Ammon's horn (tissue), 1 donor: ENCODE measurements around the gene USP31.

Experiments
- DNase-seq: peaks from one replicate; pipeline ENCODE4 v3.0.0-alpha.2; 2016; ENCODE audit warnings: low spot score

Gene USP31

DNA sequence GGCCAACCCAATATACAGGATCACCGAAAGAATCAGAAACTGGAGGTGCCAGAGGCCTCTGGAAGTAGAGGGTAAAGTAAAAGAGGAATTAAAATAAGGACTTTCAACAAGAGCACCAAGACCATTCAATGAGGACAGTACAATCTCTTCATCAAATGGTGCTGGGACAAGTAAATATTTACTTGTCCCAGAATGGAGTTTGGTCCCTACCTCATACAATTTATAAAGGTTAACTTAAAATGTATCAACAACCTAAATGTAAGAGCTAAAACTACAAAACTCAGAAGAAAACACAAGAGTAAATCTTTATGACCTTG is 56.5 kb downstream of the USP31 start:
- no peak for DNase-seq

- no peak for DNase-seq
Observed at GRCh38 chr16:23092072-23092800, 57.0 kb downstream of the USP31 start.

- no peak for DNase-seq
Observed at GRCh38 chr16:23089111-23089510, 60.1 kb downstream of the USP31 start.

DNA sequence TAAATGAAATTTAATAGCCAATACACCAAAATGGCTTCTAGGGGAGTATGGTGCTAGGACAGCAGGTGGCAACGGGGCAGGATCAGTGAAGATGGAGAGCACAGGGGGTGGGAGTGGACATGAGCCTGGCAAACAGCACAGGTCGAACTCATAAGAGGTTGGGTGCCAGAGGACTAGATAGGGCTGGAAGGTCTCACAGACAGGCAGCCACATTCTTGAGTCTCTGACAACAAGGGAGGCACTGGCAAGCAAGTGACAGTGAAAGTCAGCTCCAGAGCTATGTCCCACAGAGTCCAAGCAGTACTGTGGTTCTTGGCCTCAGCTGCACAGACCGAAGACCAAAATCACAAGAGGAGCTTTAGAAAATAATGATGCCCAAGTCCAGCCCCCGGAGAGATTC is 61.2 kb downstream of the USP31 start:
- DNase-seq, result no peak

- no peak for DNase-seq
Observed at GRCh38 chr16:23085949-23086348, 63.3 kb downstream of the USP31 start.

DNA sequence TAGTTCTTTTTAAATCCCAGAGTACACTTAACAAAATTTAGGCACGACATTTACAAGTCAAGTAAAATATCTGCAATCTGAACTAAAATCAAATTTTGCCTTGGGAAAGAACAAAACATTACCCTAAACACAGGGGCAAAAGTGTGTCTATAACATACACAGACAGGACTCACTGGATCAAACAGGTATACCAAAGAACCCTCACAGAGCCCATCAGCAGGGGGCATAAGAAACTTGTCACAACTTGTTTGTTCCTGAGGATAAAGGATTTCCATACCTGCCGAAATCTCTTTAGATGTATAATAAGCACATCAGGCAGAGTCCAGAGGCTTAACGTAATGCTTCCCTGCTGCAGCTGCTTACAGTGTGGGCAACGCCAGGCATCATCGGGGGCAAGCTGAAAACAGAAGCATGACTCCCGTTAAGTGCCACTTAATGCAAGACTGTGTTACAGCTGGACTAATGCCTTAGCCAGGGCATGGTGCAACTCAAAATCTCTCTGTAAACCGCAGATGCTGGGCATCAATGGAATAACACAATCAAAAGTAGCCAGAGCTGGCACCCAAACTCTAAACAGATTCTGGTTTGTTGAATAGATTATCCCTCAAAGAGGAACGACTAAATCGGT is 67.0 kb downstream of the USP31 start:
- peak; percentile 21 for DNase-seq

- DNase-seq, result no peak
Observed at GRCh38 chr16:23081675-23082119, 67.6 kb downstream of the USP31 start.

- no peak for DNase-seq
Observed at GRCh38 chr16:23080747-23081146, 68.5 kb downstream of the USP31 start.

DNA sequence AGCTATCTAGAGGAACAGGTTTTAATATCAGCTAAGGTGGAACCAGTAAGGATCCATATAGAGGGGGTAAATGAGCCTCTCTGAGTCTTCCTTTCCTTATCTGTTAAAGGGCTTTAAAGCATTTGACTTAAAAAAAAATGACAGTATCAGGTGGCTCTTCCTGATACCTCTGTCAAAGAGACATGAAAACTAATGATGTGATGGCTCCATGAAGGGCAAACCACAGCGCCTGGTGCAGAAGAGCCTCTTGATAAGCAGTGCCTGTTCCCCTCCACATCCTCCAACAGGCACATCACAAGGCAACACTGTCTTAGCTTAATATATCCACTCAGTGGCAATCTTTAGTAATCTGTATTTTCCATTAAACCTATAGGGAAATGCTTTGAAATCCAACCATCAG is 68.9 kb downstream of the USP31 start:
- DNase-seq, result no peak

- DNase-seq, result no peak
Observed at GRCh38 chr16:23079675-23080301, 69.5 kb downstream of the USP31 start.

DNA sequence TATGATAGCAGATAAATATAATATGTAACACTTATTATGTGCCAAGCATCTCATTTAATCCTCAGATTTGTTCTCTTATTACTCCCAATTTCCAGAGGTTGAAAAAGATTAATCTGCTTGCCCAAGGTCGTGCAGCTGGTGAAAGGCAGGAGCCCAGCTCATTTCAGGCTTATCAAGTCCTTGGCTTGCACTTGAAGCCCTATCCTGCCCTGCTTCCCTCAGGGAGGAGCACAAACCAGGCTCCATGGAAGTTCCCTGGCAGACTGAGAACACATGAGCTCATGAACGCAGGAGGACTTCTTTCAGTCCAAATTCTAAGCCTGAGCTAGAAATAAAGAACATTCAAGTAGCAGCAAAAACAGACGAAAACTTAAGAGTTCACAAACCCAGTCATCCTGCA is 74.8 kb downstream of the USP31 start:
- no peak for DNase-seq

GRCh38 chr16:23072769-23073549 is 76.3 kb downstream of the USP31 start:
- DNase-seq, result no peak

DNA sequence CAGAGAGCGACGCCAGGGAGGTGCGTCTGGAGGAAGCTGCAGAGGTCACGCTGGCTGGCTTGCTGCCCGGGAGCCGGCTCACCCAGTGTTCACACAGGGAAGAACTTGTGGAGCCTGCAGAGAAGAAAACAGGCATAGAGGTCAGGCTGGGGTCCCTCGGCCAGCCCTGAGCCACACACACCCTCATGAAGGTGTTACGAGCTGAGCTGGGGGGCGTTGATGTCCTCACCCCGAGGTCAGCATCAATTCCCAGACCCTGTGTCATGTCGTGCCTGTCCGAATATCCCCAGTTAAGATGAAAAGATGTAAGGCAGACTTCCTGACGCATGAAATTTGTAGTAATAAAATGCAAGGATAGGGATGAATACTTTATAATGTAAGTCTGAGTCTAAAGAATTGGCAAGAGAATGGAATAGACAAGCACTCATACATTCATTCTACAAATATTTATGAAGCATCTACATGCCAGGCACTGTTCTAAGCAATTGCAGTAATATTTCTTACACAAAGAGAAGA is 77.1 kb downstream of the USP31 start:
- DNase-seq, result peak; percentile 43

DNA sequence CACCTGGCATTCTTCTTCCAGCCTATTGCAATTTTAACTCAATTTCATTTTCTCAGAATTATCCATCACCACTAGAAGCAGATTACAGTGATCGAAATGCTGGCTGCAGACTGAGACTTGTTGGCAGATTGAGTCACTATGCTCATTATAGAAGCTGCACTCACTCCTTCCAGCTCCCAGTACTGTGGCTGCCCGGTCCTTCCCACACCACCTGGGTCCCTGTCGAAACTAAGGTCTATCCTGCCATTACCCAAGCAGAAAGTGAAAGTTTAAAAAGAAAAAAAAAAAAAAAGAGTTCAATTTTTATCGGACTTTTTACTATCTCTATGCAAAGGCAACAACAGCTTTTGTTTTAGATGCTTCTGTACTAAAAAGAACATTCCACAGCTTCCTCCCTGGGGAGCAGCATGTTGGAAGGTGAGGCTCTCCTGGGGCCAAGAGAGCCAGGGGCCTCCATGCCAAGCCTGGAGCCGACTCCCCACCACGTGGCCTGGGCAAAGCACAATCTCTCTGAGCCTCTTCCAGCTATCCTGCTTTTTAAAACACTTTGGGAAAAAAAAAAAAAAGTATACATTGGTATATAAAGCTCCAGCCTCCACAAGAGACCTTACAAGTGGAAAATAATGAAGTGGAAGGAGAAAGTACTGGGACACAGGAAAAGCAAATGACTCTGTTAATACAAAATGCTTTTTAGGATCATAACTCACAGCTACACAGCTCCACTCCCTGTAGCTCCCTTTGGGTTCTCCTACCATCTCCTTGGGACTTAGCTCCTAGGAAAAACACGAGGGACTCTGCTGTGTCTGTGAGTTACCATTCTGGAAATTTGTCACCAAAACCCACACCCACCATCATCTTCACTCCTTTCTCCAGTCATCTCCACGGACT is 77.8 kb downstream of the USP31 start:
- DNase-seq, result peak; percentile 39

GRCh38 chr16:23069844-23070243 is 79.4 kb downstream of the USP31 start:
- DNase-seq, result no peak

GRCh38 chr16:23068079-23068736 is 81.0 kb downstream of the USP31 start:
- DNase-seq, result no peak

DNA sequence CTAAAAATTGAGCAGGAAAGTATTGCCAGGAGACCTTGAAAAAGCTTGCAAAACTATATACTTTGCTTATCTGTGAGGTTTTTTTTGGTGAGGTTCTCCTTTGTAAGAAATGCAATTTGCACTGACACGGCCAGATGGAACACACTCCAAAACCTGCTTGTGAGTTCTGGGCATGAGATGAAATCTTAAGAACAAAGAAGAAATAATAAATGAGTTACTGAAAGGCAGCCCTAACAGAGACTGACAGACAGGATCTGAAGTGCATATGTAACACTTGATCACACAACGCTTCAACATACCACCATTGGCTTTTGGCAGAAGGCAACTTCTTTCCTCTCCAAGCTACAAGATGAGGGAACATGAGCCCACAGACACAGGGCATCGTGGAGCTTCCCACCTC is 82.6 kb downstream of the USP31 start:
- DNase-seq, result no peak

DNA sequence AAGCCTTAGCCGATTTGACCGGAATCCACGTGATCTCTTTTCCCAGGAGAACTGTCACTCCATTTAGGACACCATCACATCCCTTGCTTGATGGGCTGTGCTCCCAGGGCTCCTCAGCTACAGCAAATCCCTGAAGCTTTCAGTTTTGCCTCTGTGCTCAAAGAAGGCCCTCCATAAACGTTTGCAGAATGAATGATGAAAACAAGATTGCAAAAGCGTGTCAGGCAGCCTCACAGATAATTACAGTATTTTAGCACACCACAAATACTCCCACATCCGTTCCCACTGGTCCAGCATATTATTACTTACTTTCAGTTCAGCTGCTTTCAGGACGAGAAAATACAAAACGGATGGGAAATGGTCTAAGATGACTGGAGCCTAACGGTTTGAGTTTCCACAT is 84.6 kb downstream of the USP31 start:
- DNase-seq, result peak; percentile 25

DNA sequence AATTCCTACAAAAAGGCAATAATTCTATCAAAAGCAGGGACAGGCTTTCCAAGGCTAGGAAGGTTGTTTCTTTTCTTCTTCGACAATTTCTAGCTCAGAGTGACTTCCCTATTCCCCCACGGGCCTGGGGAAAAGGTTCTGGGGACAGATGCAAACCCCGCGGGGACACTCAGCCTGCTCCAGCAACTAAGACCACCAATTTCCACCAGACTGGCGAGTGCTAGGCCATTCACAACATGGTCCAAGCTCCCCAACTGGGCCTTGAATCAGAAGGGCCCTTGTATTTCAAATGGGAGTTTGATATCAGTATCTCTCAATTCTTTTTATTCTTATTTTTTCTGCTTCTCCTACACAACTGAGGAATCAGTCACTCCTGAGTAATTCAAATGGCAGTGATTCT is 86.7 kb downstream of the USP31 start:
- no peak for DNase-seq

DNA sequence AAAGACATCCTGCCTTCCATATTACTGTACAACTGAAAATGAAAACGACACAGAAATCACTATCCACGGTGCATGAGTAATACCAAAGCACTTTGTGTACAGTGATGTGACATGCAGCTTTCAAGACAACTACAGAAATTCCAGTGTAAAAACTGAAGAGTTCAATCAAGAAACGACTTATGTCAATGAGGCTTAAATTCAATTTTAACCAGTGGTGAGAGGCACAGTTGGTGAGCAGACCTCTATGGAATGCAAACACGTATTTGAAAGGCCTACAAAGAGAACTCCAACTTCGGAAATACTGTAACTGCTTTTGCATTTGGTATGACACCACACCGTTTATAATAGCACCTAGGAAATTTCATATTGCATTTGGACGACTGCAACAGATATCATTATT is 87.6 kb downstream of the USP31 start:
- DNase-seq, result no peak
